ENCODE measurements around the gene SUMO4. TPM values are rescaled to one million over a fixed set of nuclear protein-coding genes. Genes with fewer than 3 reads are reported as not detected.

Gene SUMO4
- total RNA-seq, 3 donors from 2014 or later (not counting 1 experiment from before 2014, with no cell fraction given): 3.4 to 5.3 (median 4.8) TPM

GRCh38 chr6:149445095-149445466 is 45.0 kb downstream of the SUMO4 start:
- no peak overlapping the region for H3K4me3 ChIP-seq (ENCODE audit: low read length)
- ATAC-seq (no peak), DNase-seq (no peak)
- H3K27ac ChIP-seq (ENCODE audit: low read length): no peak overlapping the region
- H3K4me1 ChIP-seq (ENCODE audit: control insufficient read depth, insufficient read depth, low read length): no peaks in the 10 kb centered on the region
- intact Hi-C loops (cut with micrococcal nuclease): no loop called here
- H3K27me3 ChIP-seq (ENCODE audit: control insufficient read depth, insufficient read depth, low read length): no peaks in the 10 kb centered on the region
- Mint-ChIP-seq H3K4me1 (no peaks in the 10 kb centered on the region), H3K36me3 (no peaks in the 10 kb centered on the region), H3K27me3 (ENCODE audit: low read depth in 2 of 2) (peaks cover 6 to 7% of the 10 kb centered on the region in 2 donors), H3K27ac (no peak overlapping the region), H3K4me3 (no peak overlapping the region), H3K9me3 (no peaks in the 10 kb centered on the region)
- TF ChIP-seq CTCF (IDR thresholded peaks at IDR 0.05): no peak
- H3K36me3 ChIP-seq (ENCODE audit: control insufficient read depth, insufficient read depth, low read length): no peaks in the 10 kb centered on the region
- 61% methylated on average over 6 of the region's 6 CpGs for WGBS (ENCODE audit: insufficient coverage)
- no peaks in the 10 kb centered on the region for H3K9me3 ChIP-seq (ENCODE audit: control insufficient read depth, insufficient read depth, low read length)

- no peak for ATAC-seq
- no peak overlapping the region for H3K27ac Mint-ChIP-seq
Measured at GRCh38 chr6:149445573-149445972, 45.5 kb downstream of the SUMO4 start.

GRCh38 chr6:149446791-149447376 is 46.8 kb downstream of the SUMO4 start:
- DNase-seq: no peak
- WGBS (ENCODE audit: insufficient coverage): 81% methylated on average over 5 of the region's 5 CpGs
- Histone ChIP-seq H3K27me3 (ENCODE audit: control insufficient read depth, insufficient read depth, low read length) (no peaks in the 10 kb centered on the region), H3K4me1 (ENCODE audit: control insufficient read depth, insufficient read depth, low read length) (peaks cover 5% of the 10 kb centered on the region), H3K27ac (ENCODE audit: low read length) (no peak overlapping the region), H3K9me3 (ENCODE audit: control insufficient read depth, insufficient read depth, low read length) (no peaks in the 10 kb centered on the region), H3K36me3 (ENCODE audit: control insufficient read depth, insufficient read depth, low read length) (no peaks in the 10 kb centered on the region), H3K4me3 (ENCODE audit: low read length) (no peak overlapping the region)
- Mint-ChIP-seq H3K27me3 (ENCODE audit: low read depth in 2 of 2) (peaks cover 6 to 12% of the 10 kb centered on the region in 2 donors), H3K4me3 (no peak overlapping the region), H3K36me3 (no peaks in the 10 kb centered on the region), H3K9me3 (no peaks in the 10 kb centered on the region), H3K4me1 (no peaks in the 10 kb centered on the region), H3K27ac (no peak overlapping the region)
- no peak for ATAC-seq
- intact Hi-C loops (cut with micrococcal nuclease): no loop called here
- TF ChIP-seq CTCF (IDR thresholded peaks at IDR 0.05): no peak

More at GRCh38 chr6:149445573-149445972, 45.5 kb downstream of the SUMO4 start:
- WGBS (ENCODE audit: insufficient coverage): 92% methylated on average over 7 of the region's 7 CpGs
- H3K9me3 Mint-ChIP-seq: no peaks in the 10 kb centered on the region
- DNase-seq: no peak
- Histone ChIP-seq H3K4me1 (ENCODE audit: control insufficient read depth, insufficient read depth, low read length) (peaks cover 4% of the 10 kb centered on the region), H3K27me3 (ENCODE audit: control insufficient read depth, insufficient read depth, low read length) (no peaks in the 10 kb centered on the region), H3K4me3 (ENCODE audit: low read length) (no peak overlapping the region), H3K27ac (ENCODE audit: low read length) (no peak overlapping the region), H3K9me3 (ENCODE audit: control insufficient read depth, insufficient read depth, low read length) (no peaks in the 10 kb centered on the region), H3K36me3 (ENCODE audit: control insufficient read depth, insufficient read depth, low read length) (no peaks in the 10 kb centered on the region)
- peaks cover 6 to 9% of the 10 kb centered on the region in 2 donors for H3K27me3 Mint-ChIP-seq (ENCODE audit: low read depth in 2 of 2)
- H3K36me3 Mint-ChIP-seq: no peaks in the 10 kb centered on the region
- no peaks in the 10 kb centered on the region for H3K4me1 Mint-ChIP-seq
- no peak for TF ChIP-seq CTCF (IDR thresholded peaks at IDR 0.05)
- H3K4me3 Mint-ChIP-seq: no peak overlapping the region
- intact Hi-C loops (cut with micrococcal nuclease): no loop called here

Measured in natural killer cell (primary cell).